GM19463 (cell line): Measurements from ENCODE around the gene OCA2.
"Not testable (repeated sequence)": the region's sequence is repeated elsewhere in the genome, so short reads cannot be mapped to it uniquely, and the experiment has no call there.

Experiments used
- ATAC-seq: cut with Tn5 transposase; IDR thresholded peaks from one replicate; pipeline ENCODE4 v1.9.1; 2021; ENCODE audit warnings: mild to moderate bottlenecking, moderate library complexity; ENCODE audit not compliant: unreplicated experiment

The OCA2 gene

DNA sequence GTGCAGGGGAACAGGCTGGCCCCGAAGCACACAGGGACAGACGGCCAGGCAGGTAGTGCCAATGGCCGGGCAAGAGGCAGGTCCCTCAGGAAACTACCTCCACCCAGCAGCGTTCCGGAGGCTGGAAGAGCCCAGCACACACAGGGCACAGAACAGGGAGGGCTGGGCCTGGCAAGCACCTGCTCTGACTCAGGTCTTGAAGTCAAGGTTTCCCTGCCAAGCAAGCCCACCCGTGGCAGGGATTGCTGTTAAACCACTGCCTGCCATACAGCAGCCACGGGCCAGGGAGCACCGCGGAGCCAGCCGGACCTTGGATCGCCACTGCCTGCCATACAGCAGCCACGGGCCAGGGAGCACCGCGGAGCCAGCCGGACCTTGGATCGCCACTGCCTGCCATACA is 22.5 kb upstream of the OCA2 start:
- ATAC-seq = not testable (repeated sequence)

GRCh38 chr15:28120359-28120640 is 21.2 kb upstream of the OCA2 start:
- no peak for ATAC-seq

DNA sequence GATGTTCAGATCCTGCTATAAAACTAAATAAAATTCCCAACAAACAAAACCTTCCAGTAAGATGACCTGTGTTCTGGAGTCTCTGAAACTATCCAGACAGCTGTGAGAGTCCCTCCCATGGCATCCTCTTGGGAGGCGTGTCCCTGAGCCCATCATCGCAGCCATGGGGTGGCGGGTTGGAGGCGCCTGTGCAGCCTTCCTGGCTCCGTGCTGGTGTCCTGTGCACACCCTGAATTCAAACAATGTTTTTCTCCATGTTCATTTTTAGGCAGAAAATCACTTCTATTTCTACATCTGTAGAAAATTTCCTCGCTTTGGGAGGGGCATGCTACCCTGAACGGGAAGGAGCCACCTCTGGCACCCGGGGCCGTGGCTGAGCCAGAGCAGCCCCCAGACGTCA is 19.4 kb upstream of the OCA2 start:
- no peak for ATAC-seq

DNA sequence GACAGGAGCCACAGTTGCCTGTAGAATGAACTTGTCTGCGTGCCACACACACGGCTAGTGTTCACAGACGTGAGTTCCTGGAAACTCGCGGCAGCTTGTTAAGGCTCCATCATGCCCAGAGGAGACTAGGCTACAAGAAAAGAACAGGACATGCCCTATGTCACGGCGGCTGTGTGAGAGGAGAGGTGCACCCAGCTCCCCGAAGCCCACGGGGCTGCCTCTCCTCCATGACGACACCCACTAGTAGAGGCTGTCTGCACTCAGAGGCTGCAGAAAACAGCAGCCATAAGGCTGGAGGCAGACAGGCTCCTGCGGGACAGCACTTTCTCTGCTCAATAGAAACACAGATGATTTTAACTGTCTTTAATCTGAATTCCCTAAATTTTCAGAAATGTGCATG is 19.0 kb upstream of the OCA2 start:
- ATAC-seq = no peak

GRCh38 chr15:28117432-28117990 is 18.4 kb upstream of the OCA2 start:
- ATAC-seq = no peak

DNA sequence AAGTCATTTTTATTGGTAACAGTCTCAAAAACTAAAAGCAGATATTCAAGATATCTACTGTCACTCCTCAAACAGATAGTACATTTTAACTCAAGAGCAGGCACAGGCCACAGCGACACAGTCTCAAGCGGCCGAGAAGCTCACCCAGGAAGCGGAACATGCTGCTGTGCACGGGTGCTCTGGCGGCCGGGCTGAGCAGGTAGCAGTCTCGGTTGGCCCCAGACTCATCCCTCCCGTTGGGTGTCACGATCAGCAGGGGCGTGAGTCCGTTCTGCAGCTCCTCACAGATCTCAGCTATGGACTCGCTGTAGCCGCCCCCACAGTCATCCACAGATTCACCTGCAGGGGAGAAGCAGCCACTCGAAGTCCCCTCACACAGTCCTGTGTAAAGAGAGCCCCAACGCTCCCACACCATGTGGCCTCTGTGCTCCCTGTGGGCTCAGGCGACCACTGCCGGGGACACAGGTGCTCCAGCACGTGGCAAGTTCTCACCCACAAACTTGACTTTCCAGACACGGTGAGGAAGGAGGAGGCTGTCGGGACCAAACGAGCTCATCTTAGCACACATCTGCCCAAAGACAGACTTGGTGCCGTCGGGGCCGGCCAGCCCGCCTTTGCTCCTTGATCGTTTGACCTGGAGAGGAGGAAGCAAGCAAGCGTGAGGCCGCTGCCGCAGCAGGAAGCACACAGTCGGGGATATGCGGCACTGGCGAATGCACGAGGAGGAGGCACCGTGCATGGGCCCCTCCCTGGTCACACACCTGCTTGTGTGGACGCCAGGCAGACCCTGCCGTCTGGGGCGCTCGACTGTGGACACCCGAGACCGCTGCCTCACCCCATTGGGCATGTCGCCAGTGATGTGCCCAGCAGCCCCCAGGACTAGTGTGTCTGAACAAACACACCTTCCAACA is 17.7 kb upstream of the OCA2 start:
- no peak for ATAC-seq

DNA sequence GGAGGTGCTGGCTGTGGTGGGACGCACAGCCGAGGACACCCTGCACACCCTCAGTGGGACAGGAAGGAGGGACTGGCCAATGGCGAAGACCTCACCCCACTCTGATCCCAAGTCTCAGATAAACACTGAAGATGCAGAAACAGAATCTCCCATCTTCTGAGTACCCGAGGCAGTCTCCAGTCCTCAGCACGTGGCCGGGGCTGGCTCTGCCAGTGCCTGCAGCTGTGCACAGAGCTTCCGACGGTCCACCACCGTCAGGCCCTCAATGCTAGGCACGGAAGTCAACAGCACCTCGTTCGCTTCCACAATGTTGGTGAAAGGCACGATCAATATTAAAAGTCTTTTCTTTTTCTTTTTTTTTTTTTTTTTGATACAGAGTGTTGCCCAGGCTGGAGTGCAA is 16.8 kb upstream of the OCA2 start:
- ATAC-seq = no peak

GRCh38 chr15:28114721-28115622 is 15.9 kb upstream of the OCA2 start:
- no peak for ATAC-seq

- ATAC-seq = no peak
Measured at GRCh38 chr15:28114114-28114455, 15.0 kb upstream of the OCA2 start.

- no peak for ATAC-seq
Measured at GRCh38 chr15:28113394-28114113, 14.4 kb upstream of the OCA2 start.

DNA sequence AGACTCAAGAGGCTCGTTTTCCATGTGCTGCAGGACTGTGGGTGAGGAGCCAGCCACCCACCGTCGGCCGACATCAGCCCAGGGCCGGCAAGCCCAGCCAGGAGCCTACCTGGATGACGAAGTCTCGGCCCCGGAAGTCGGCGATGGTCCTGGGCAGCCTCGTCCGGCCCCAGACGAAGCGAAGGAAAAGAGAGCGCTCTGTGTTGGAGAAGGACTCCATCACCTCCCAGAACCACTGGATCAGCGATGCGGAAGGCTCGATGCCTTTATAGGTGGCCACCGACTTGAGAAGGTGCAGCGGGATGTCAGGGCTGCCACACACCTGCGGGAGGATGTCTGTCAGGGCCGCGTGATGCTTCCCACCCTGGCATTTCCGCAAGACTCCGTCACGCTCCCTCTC is 13.8 kb upstream of the OCA2 start:
- ATAC-seq = no peak

DNA sequence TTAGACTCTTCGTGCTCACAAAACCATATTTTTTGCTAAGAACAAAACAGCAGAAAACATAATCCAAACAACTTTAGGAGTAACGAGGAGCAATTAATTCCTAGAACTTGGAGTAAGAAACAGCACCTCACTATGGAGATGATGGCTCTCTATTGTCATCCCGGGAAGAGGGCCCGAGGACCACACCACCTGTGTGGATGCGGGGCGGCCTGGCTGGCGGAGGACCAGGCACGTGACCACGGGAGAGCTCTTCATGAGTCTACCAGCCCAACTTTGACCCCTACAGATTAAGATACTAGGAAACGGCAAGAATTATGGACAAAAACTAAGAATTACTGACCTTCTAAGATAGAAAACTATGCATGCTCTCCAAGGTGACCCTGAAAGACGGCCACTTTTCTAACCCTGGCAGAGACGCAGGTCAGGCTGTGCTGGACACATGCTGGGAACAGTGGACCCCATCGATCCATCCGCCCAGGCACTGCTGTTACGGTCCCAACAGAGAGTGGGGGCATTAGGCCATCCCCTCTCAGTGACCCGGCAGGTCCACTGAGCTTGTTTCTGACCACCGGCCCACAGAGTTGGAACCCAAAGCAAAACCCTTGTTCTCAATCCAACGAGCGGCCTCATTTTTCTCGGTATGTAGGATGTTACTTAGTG is 13.1 kb upstream of the OCA2 start:
- ATAC-seq = no peak

DNA sequence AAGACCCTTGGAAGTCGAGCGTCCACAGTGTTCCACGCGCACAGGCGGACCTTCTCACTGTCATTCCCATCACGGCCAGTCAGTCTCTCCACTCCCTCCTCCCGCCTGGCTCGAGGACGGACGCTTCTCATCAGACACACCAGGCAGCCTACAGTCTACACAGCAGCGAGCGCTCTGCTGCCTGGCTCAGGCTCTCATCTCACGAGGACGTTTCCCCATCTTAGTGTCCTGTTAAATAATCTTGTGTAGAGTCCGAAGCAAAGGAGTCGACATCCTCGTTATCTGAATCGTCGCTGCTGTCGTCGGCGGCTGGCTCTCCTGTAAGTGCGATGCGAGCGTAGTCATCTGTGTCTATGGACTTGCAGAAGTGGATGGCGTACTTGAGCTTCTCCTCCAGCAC is 12.4 kb upstream of the OCA2 start:
- no peak for ATAC-seq

DNA sequence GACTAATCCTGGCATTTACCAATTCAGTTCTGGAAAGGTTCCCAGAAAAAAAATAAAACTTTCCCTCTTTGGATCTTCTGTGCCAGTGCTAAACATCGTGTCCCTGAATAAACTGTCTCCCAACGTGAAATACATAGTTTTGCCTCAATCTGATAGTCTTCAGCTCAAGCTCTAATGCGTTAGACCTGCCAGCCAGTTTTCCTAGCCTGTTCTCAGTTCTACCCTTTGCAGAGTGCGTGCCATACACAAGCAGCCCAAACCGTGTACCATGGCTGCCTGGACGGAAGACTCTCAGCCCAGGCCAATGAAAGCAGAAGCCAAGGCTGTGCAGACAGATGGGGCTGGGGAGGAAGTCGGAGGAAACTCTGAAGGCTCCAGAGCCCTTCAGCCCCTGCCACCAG is 11.4 kb upstream of the OCA2 start:
- no peak for ATAC-seq

GRCh38 chr15:28109626-28110455 is 10.7 kb upstream of the OCA2 start:
- no peak for ATAC-seq

- no peak for ATAC-seq
Measured at GRCh38 chr15:28107904-28108275, 8.8 kb upstream of the OCA2 start.

DNA sequence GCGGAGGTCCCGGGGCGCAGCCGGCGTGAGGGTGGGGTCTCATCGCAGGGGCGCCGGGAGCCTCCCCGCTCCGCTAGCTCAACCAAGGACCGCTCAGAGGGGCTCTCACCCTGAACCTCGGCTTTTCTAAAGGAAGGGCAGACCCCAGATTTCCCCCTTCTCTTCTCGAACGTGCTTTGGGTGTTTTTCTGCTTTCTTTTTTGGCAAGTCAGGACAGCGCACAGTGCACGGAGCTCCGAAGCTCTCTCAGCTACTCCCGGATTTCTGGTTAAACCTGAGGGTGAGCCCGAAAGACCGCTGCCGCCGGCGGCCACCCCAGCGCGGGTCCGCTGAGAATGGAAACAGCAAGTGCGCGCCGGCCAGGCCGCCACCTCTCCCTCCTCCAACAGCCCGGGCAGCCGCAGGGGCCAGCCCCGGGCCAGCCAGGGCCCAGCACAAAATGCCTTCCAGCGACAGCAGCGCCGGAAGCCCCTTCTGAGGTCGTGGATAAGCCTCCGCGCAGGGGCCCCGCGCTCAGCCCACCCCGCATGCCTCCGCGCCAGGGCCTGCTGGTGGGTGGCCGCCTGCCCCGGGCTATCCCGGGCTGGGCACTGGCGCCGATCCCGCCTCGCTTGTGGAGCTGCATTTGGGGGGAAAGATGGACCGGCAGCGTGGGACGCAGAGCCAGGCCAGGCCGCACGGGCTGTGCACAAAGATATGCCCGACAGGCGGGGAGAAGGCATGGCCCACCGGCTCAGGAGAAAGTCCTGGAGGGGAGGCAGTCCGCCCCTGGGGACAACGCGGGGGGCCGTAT is 8.2 kb upstream of the OCA2 start:
- no peak for ATAC-seq

GRCh38 chr15:28106294-28107110 is 7.4 kb upstream of the OCA2 start:
- no peak for ATAC-seq
